SH-SY5Y (cell line): ENCODE measurements around the gene PSMB7.

Experiments
- GATA2 ChIP-seq: IDR thresholded peaks from 2 replicates; pipeline ENCODE4 v1.6.1; 2011; ENCODE audit warnings: mild to moderate bottlenecking, low read depth, low read length
- GATA3 ChIP-seq: IDR thresholded peaks from 2 replicates; pipeline ENCODE4 v1.6.1; 2011; ENCODE audit warnings: low read depth, mild to moderate bottlenecking, low read length, moderate library complexity

- TF ChIP-seq GATA2 (no peak), GATA3 (no peak)
Observed at GRCh38 chr9:124429530-124429867, 14.3 kb upstream of the PSMB7 start.
